ENCODE measurements around the gene SPRING1. TPM values are rescaled to one million over a fixed set of nuclear protein-coding genes. Genes with fewer than 3 reads are reported as not detected.

Gene SPRING1
- total RNA-seq, 1 donor from 2014 or later, result 6.3 TPM

GRCh38 chr12:116727261-116727660 is 10.6 kb downstream of the SPRING1 start:
- Histone ChIP-seq H3K4me3 (ENCODE audit: low read length in 3 of 3) (no peak overlapping the region), H3K4me1 (ENCODE audit: control insufficient read depth in 3 of 3, insufficient read depth in 3 of 3, low read length in 3 of 3) (peaks cover 0 to 2% (median 0%) of the 10 kb centered on the region in 3 donors), H3K9ac (ENCODE audit: low read depth in 1 of 3, low read length in 3 of 3) (no peak overlapping the region), H3K27ac (ENCODE audit: low read depth, low read length) (no peak overlapping the region), H3K9me3 (ENCODE audit: control insufficient read depth in 3 of 3, low read length in 3 of 3) (no peaks in the 10 kb centered on the region), H3K36me3 (ENCODE audit: control insufficient read depth in 3 of 3, insufficient read depth in 3 of 3, low read length in 3 of 3) (peaks cover 0 to 6% (median 2%) of the 10 kb centered on the region in 3 donors), H3K27me3 (ENCODE audit: control insufficient read depth in 3 of 3, insufficient read depth in 3 of 3, low read length in 3 of 3) (no peaks in the 10 kb centered on the region)

- Histone ChIP-seq H3K9ac (ENCODE audit: low read depth in 1 of 3, low read length in 3 of 3) (no peak overlapping the region), H3K27ac (ENCODE audit: low read depth, low read length) (no peak overlapping the region), H3K36me3 (ENCODE audit: control insufficient read depth in 3 of 3, insufficient read depth in 3 of 3, low read length in 3 of 3) (peaks cover 0 to 8% (median 3%) of the 10 kb centered on the region in 3 donors), H3K4me3 (ENCODE audit: low read length in 3 of 3) (no peak overlapping the region), H3K4me1 (ENCODE audit: control insufficient read depth in 3 of 3, insufficient read depth in 3 of 3, low read length in 3 of 3) (peaks cover 0 to 2% (median 0%) of the 10 kb centered on the region in 3 donors), H3K9me3 (ENCODE audit: control insufficient read depth in 3 of 3, low read length in 3 of 3) (no peaks in the 10 kb centered on the region), H3K27me3 (ENCODE audit: control insufficient read depth in 3 of 3, insufficient read depth in 3 of 3, low read length in 3 of 3) (no peaks in the 10 kb centered on the region)
These were observed 11.2 kb downstream of the SPRING1 start for GRCh38 chr12:116726694-116727093.

GRCh38 chr12:116722245-116722644 is 15.6 kb downstream of the SPRING1 start:
- H3K9ac ChIP-seq (ENCODE audit: low read depth in 1 of 3, low read length in 3 of 3), result no peak overlapping the region
- H3K9me3 ChIP-seq (ENCODE audit: control insufficient read depth in 3 of 3, low read length in 3 of 3), result no peaks in the 10 kb centered on the region
- no peak overlapping the region for H3K4me3 ChIP-seq (ENCODE audit: low read length in 3 of 3)
- no peaks in the 10 kb centered on the region for H3K27me3 ChIP-seq (ENCODE audit: control insufficient read depth in 3 of 3, insufficient read depth in 3 of 3, low read length in 3 of 3)
- peaks cover 0 to 11% (median 3%) of the 10 kb centered on the region in 3 donors for H3K36me3 ChIP-seq (ENCODE audit: control insufficient read depth in 3 of 3, insufficient read depth in 3 of 3, low read length in 3 of 3)
- H3K4me1 ChIP-seq (ENCODE audit: control insufficient read depth in 3 of 3, insufficient read depth in 3 of 3, low read length in 3 of 3), result peaks cover 22 to 31% (median 24%) of the 10 kb centered on the region in 3 donors
- no peak overlapping the region for H3K27ac ChIP-seq (ENCODE audit: low read depth, low read length)

GRCh38 chr12:116719731-116720528 is 17.9 kb downstream of the SPRING1 start:
- Histone ChIP-seq H3K9ac (ENCODE audit: low read depth in 1 of 3, low read length in 3 of 3) (no peak overlapping the region), H3K27ac (ENCODE audit: low read depth, low read length) (peak overlapping the region; percentile 85), H3K36me3 (ENCODE audit: control insufficient read depth in 3 of 3, insufficient read depth in 3 of 3, low read length in 3 of 3) (peaks cover 0 to 15% (median 3%) of the 10 kb centered on the region in 3 donors), H3K9me3 (ENCODE audit: control insufficient read depth in 3 of 3, low read length in 3 of 3) (no peaks in the 10 kb centered on the region), H3K27me3 (ENCODE audit: control insufficient read depth in 3 of 3, insufficient read depth in 3 of 3, low read length in 3 of 3) (no peaks in the 10 kb centered on the region), H3K4me1 (ENCODE audit: control insufficient read depth in 3 of 3, insufficient read depth in 3 of 3, low read length in 3 of 3) (peaks cover 30 to 47% (median 32%) of the 10 kb centered on the region in 3 donors), H3K4me3 (ENCODE audit: low read length in 3 of 3) (peak overlapping the region in 1 of 3 donors; percentile 17)

GRCh38 chr12:116718655-116719454 is 19.0 kb downstream of the SPRING1 start:
- peak overlapping the region; percentile 85 for H3K27ac ChIP-seq (ENCODE audit: low read depth, low read length)

GRCh38 chr12:116717466-116718437 is 20.1 kb downstream of the SPRING1 start:
- H3K27me3 ChIP-seq (ENCODE audit: control insufficient read depth in 3 of 3, insufficient read depth in 3 of 3, low read length in 3 of 3), result no peaks in the 10 kb centered on the region
- peaks cover 0 to 12% (median 3%) of the 10 kb centered on the region in 3 donors for H3K36me3 ChIP-seq (ENCODE audit: control insufficient read depth in 3 of 3, insufficient read depth in 3 of 3, low read length in 3 of 3)
- peak overlapping the region; percentile 85 for H3K27ac ChIP-seq (ENCODE audit: low read depth, low read length)
- H3K4me1 ChIP-seq (ENCODE audit: control insufficient read depth in 3 of 3, insufficient read depth in 3 of 3, low read length in 3 of 3), result peaks cover 30 to 47% (median 32%) of the 10 kb centered on the region in 3 donors
- H3K4me3 ChIP-seq (ENCODE audit: low read length in 3 of 3), result peak overlapping the region; percentile 56 to 69 (median 61)
- no peaks in the 10 kb centered on the region for H3K9me3 ChIP-seq (ENCODE audit: control insufficient read depth in 3 of 3, low read length in 3 of 3)
- peak overlapping the region; percentile 36 to 70 (median 58) for H3K9ac ChIP-seq (ENCODE audit: low read depth in 1 of 3, low read length in 3 of 3)

More at GRCh38 chr12:116718655-116719454, 19.0 kb downstream of the SPRING1 start:
- Histone ChIP-seq H3K9me3 (ENCODE audit: control insufficient read depth in 3 of 3, low read length in 3 of 3) (no peaks in the 10 kb centered on the region), H3K4me1 (ENCODE audit: control insufficient read depth in 3 of 3, insufficient read depth in 3 of 3, low read length in 3 of 3) (peaks cover 30 to 47% (median 32%) of the 10 kb centered on the region in 3 donors), H3K36me3 (ENCODE audit: control insufficient read depth in 3 of 3, insufficient read depth in 3 of 3, low read length in 3 of 3) (peaks cover 0 to 15% (median 3%) of the 10 kb centered on the region in 3 donors), H3K9ac (ENCODE audit: low read depth in 1 of 3, low read length in 3 of 3) (peak overlapping the region in 1 of 3 donors; percentile 39), H3K4me3 (ENCODE audit: low read length in 3 of 3) (peak overlapping the region in 1 of 3 donors; percentile 17), H3K27me3 (ENCODE audit: control insufficient read depth in 3 of 3, insufficient read depth in 3 of 3, low read length in 3 of 3) (no peaks in the 10 kb centered on the region)

- Histone ChIP-seq H3K36me3 (ENCODE audit: control insufficient read depth in 3 of 3, insufficient read depth in 3 of 3, low read length in 3 of 3) (peaks cover 0 to 4% (median 0%) of the 10 kb centered on the region in 3 donors), H3K27me3 (ENCODE audit: control insufficient read depth in 3 of 3, insufficient read depth in 3 of 3, low read length in 3 of 3) (peaks cover 0 to 5% (median 0%) of the 10 kb centered on the region in 3 donors)
These were observed 23.7 kb downstream of the SPRING1 start for GRCh38 chr12:116714175-116714574.

GRCh38 chr12:116713527-116713926 is 24.3 kb downstream of the SPRING1 start:
- Histone ChIP-seq H3K27ac (ENCODE audit: low read depth, low read length) (no peak overlapping the region), H3K4me3 (ENCODE audit: low read length in 3 of 3) (no peak overlapping the region), H3K9ac (ENCODE audit: low read depth in 1 of 3, low read length in 3 of 3) (no peak overlapping the region), H3K27me3 (ENCODE audit: control insufficient read depth in 3 of 3, insufficient read depth in 3 of 3, low read length in 3 of 3) (peaks cover 0 to 5% (median 0%) of the 10 kb centered on the region in 3 donors), H3K9me3 (ENCODE audit: control insufficient read depth in 3 of 3, low read length in 3 of 3) (no peaks in the 10 kb centered on the region), H3K4me1 (ENCODE audit: control insufficient read depth in 3 of 3, insufficient read depth in 3 of 3, low read length in 3 of 3) (peaks cover 36 to 46% (median 40%) of the 10 kb centered on the region in 3 donors), H3K36me3 (ENCODE audit: control insufficient read depth in 3 of 3, insufficient read depth in 3 of 3, low read length in 3 of 3) (peaks cover 0 to 4% (median 0%) of the 10 kb centered on the region in 3 donors)

More at GRCh38 chr12:116714175-116714574, 23.7 kb downstream of the SPRING1 start:
- H3K27ac ChIP-seq (ENCODE audit: low read depth, low read length), result no peak overlapping the region
- H3K4me3 ChIP-seq (ENCODE audit: low read length in 3 of 3), result no peak overlapping the region
- H3K9me3 ChIP-seq (ENCODE audit: control insufficient read depth in 3 of 3, low read length in 3 of 3), result no peaks in the 10 kb centered on the region
- H3K9ac ChIP-seq (ENCODE audit: low read depth in 1 of 3, low read length in 3 of 3), result no peak overlapping the region
- H3K4me1 ChIP-seq (ENCODE audit: control insufficient read depth in 3 of 3, insufficient read depth in 3 of 3, low read length in 3 of 3), result peaks cover 35 to 46% (median 38%) of the 10 kb centered on the region in 3 donors

All from skeletal muscle tissue (tissue), 4 donors.